KMS-11 (cell line): Measurements from ENCODE around the gene RELN.

ENCODE experiments used
- H2AFZ ChIP-seq: fragments of 200-600 bp; sonication (generic); 2 replicates; pipeline ENCODE4 v1.6.1; 2016; ENCODE audit warnings: antibody characterized with exemption, mixed run types, low read depth
- H3K27ac ChIP-seq: fragments of 200-600 bp; sonication (generic); 2 replicates; pipeline ENCODE4 v1.6.1; 2016; ENCODE audit warnings: mild to moderate bottlenecking, mixed run types
- H3K27me3 ChIP-seq: fragments of 200-600 bp; sonication (generic); 2 replicates; pipeline ENCODE4 v1.6.1; 2017; ENCODE audit warnings: mild to moderate bottlenecking, low read depth, mixed run types, moderate library complexity; ENCODE audit not compliant: insufficient read depth
- H3K36me3 ChIP-seq: fragments of 200-600 bp; sonication (generic); 2 replicates; pipeline ENCODE4 v1.6.1; 2017; ENCODE audit warnings: mild to moderate bottlenecking, mixed run types; ENCODE audit not compliant: insufficient read depth
- H3K4me1 ChIP-seq: fragments of 200-600 bp; sonication (generic); 2 replicates; pipeline ENCODE4 v1.6.1; 2016; ENCODE audit warnings: mild to moderate bottlenecking, low read depth, mixed run types; ENCODE audit not compliant: poor library complexity, severe bottlenecking
- H3K4me2 ChIP-seq: fragments of 200-600 bp; sonication (generic); 2 replicates; pipeline ENCODE4 v1.7.0; 2016; ENCODE audit warnings: mild to moderate bottlenecking, mixed run types
- H3K4me3 ChIP-seq: fragments of 200-600 bp; sonication (generic); IDR thresholded peaks from 2 replicates; pipeline ENCODE4 v1.6.1; 2017; ENCODE audit warnings: low read depth, low read length, mixed read lengths; ENCODE audit not compliant: insufficient read depth
- H3K79me2 ChIP-seq: fragments of 200-600 bp; sonication (generic); 2 replicates; pipeline ENCODE4 v1.6.1; 2016; ENCODE audit warnings: low read depth, mixed run types; ENCODE audit not compliant: insufficient read depth
- H3K9ac ChIP-seq: fragments of 200-600 bp; sonication (generic); 2 replicates; pipeline ENCODE4 v1.6.1; 2016; ENCODE audit warnings: mild to moderate bottlenecking, mixed run types
- H4K20me1 ChIP-seq: fragments of 200-600 bp; sonication (generic); 2 replicates; pipeline ENCODE4 v1.6.1; 2016; ENCODE audit warnings: mild to moderate bottlenecking, mixed run types; ENCODE audit not compliant: insufficient read depth
- CTCF ChIP-seq: fragments of 200-600 bp; sonication (generic); conservative IDR thresholded peaks from 2 replicates; pipeline ENCODE4 v1.6.1; 2017; ENCODE audit warnings: low read depth, mild to moderate bottlenecking, antibody characterized with exemption, low read length, moderate library complexity, mixed read lengths

Gene RELN

GRCh38 chr7:103856929-103857328, 132.5 kb downstream of the RELN start:
- Histone ChIP-seq H3K27me3 (no peaks in the 10 kb centered on the region), H3K9ac (no peak overlapping the region), H2AFZ (no peak overlapping the region), H3K4me1 (no peaks in the 10 kb centered on the region), H3K79me2 (no peaks in the 10 kb centered on the region), H4K20me1 (no peaks in the 10 kb centered on the region), H3K4me2 (no peak overlapping the region), H3K4me3 (no peak overlapping the region), H3K27ac (no peak overlapping the region), H3K36me3 (no peaks in the 10 kb centered on the region)
- no peak for TF ChIP-seq CTCF

GRCh38 chr7:103855671-103856070, 133.8 kb downstream of the RELN start:
- Histone ChIP-seq H3K9ac (no peak overlapping the region), H3K4me3 (no peak overlapping the region), H3K27me3 (no peaks in the 10 kb centered on the region), H3K79me2 (no peaks in the 10 kb centered on the region), H3K4me2 (no peak overlapping the region), H2AFZ (no peak overlapping the region), H3K27ac (no peak overlapping the region), H4K20me1 (no peaks in the 10 kb centered on the region), H3K4me1 (no peaks in the 10 kb centered on the region), H3K36me3 (no peaks in the 10 kb centered on the region)
- TF ChIP-seq CTCF: no peak

- Histone ChIP-seq H3K9ac (no peak overlapping the region), H2AFZ (no peak overlapping the region), H3K79me2 (no peaks in the 10 kb centered on the region), H4K20me1 (no peaks in the 10 kb centered on the region), H3K4me2 (no peak overlapping the region), H3K27me3 (no peaks in the 10 kb centered on the region), H3K27ac (no peak overlapping the region), H3K4me3 (no peak overlapping the region), H3K36me3 (no peaks in the 10 kb centered on the region), H3K4me1 (no peaks in the 10 kb centered on the region)
- TF ChIP-seq CTCF: no peak
These were observed 134.8 kb downstream of the RELN start for GRCh38 chr7:103854611-103855010.

GRCh38 chr7:103851357-103851756, 138.1 kb downstream of the RELN start:
- no peak overlapping the region for H2AFZ ChIP-seq
- H3K36me3 ChIP-seq: no peaks in the 10 kb centered on the region
- no peaks in the 10 kb centered on the region for H3K79me2 ChIP-seq
- no peak for TF ChIP-seq CTCF
- no peak overlapping the region for H3K27ac ChIP-seq
- H3K4me2 ChIP-seq: no peak overlapping the region
- no peak overlapping the region for H3K9ac ChIP-seq
- no peaks in the 10 kb centered on the region for H4K20me1 ChIP-seq
- no peak overlapping the region for H3K4me3 ChIP-seq
- H3K4me1 ChIP-seq: no peaks in the 10 kb centered on the region
- no peaks in the 10 kb centered on the region for H3K27me3 ChIP-seq
